ENCODE results near the gene COL27A1.

DNA sequence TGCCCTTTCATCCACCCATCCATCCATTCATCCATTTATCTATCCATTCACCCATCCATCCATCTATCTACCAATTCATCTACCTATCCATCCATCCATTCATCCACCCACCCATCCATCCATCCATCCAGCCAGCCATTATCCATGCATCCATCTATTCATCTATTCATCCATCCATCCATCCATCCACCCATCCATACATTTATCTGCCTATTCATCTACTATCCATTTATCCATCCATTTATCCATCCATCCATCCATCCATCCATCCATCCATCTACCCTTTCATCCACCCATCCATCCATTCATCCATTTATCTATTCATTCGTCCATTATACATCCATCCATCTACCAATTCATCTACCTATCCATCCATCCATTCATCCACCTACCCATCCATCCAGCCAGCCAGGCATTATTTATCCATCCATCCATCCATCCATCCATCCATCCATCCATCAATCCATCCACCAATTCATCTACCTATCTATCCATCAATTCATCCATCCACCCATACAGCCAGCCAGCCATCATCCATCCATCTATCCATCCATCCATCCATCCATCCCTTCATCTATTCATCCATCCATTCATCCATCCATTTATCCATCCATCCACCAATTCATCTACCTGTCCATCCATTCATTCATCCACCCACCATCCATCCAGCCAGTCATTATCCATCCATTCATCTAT is 10.2 kb downstream of the COL27A1 start:
- TF ChIP-seq, protein P1, sequence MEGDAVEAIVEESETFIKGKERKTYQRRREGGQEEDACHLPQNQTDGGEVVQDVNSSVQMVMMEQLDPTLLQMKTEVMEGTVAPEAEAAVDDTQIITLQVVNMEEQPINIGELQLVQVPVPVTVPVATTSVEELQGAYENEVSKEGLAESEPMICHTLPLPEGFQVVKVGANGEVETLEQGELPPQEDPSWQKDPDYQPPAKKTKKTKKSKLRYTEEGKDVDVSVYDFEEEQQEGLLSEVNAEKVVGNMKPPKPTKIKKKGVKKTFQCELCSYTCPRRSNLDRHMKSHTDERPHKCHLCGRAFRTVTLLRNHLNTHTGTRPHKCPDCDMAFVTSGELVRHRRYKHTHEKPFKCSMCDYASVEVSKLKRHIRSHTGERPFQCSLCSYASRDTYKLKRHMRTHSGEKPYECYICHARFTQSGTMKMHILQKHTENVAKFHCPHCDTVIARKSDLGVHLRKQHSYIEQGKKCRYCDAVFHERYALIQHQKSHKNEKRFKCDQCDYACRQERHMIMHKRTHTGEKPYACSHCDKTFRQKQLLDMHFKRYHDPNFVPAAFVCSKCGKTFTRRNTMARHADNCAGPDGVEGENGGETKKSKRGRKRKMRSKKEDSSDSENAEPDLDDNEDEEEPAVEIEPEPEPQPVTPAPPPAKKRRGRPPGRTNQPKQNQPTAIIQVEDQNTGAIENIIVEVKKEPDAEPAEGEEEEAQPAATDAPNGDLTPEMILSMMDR (IDR thresholded peaks at IDR 0.05), result no peak
- no peak for TF ChIP-seq POLR2A (IDR thresholded peaks at IDR 0.05)

All from testis (tissue), 2 donors.